GM21381 (cell line): ENCODE results near the gene DSCAM.
"Not testable (repeated sequence)": the region's sequence is repeated elsewhere in the genome, so short reads cannot be mapped to it uniquely, and the experiment has no call there.

Experiments used
- ATAC-seq: cut with Tn5 transposase; IDR thresholded peaks from one replicate; pipeline ENCODE4 v1.9.1; 2021; ENCODE audit warnings: mild to moderate bottlenecking, moderate library complexity; ENCODE audit not compliant: unreplicated experiment

DSCAM gene

DNA sequence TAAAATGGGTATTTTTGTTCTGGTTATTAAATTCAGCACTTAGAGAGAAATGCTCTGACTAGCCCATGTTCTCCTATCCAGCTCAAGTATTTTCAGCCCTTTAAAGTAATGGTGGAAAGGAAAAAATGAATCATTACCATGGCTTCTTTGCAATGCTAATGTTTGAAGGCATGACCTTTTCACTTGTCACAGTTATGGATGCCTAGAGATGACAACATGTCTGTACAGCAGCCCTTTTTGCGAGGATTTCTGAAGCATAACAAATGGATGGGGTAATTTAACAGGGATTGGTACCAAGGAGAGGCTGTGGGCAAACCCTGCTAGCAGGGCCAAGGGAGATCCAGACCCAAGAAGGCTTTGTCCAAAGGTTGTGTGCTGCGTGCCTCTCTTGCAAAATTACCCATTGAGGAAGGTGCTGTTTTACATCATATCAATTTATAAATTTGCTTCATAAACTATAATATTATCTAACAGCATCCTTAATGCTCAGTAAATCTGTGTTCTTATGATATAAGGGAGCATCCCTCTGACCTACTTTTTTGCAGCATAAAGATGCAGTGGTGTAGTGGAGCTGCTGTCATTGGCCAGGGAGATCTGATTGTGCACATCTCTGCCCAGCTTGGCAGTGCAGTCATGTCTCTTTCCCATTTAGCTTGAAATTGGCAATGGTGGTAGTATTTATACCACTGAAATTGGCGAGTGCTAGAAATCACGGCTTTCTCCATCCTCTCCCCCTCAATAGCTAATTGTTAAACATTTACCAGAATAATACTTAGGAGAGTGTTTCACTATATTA is 652.6 kb downstream of the DSCAM start:
- ATAC-seq = no peak

DNA sequence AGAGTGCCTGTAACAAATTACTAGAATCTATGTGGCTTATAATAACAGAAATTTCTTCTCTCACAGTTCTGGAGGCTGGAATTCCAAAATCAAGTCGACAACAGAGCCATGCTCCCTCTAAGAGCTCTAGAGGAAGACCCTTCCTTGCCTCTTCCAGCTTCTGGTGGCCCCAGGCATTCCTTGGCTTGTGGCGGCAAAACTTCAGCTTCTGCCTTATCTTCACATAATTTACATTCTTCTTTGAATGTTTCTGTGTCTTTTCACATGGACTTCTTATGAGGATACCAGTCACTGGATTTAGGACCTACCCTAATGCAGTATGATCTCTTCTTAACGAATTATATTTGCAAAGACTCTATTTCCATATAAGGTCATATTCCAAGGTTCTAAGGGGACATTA is 655.3 kb downstream of the DSCAM start:
- ATAC-seq = no peak

DNA sequence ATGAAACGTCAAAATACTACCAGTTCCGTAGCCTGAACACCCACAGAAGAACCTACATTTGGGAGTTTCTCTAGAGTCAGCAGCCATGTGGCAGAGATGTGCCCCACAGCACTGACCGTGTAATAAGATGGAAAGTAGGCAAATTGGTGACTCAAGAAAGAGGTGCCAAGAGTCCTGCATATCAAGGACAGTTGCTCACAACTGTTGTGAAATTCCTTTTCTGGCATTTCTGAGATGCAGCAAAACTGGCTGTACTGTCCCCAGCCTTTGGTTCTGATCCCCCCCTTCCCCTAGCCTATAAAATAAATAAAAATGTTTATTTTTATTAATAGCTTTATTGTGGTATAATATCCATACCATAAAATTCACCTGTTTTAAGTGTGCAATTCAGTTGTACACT is 655.8 kb downstream of the DSCAM start:
- no peak for ATAC-seq

DNA sequence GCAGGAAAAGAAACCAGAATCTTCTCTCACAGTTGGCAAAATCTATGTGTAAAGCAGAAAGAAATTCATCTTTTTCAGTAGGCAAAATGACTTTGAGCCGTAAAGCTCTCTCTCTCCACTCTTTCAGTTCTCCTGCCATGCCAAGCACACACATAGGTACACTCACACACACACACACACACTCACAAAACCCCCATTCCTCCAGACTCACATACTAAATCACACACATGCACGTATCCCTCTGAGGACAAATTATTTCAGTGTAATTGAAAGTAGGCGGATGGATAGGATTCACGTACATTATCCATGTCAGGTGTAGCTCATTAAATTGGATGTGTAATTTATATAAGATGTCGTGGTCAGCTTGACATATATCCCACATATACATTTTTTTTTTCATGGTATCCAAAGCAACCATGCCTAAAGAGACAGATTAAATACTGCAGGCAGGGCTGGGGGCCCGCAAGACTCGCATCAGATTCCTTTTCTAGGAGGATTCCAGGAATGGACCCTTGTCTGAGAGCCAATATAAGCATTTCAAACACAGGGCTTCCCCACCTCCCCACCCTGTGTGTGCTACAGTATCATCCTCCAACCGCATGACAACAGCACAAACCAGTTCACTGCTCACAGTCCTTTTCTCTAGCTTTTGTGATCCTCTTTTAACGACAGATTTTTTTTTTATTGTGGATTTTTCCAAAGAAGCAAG is 658.9 kb downstream of the DSCAM start:
- ATAC-seq = no peak

DNA sequence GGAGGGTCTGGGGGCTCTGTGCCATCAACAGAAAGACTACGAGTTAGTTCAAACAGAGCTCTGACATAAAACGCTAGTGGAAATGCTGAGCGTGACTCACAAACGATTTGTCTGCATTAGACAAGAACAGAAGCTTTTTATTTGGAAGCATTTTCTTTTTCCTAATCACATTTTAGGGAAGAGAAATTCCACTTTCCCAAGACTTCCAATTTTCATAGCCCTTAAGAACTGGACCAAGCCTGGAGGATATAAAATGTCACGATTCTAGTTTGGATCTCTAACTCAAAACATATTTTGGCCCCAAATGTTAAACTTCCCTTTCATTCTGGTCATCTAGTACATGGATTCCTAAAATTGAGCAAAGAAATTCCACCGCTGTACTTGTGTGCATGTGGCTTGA is 659.7 kb downstream of the DSCAM start:
- no peak for ATAC-seq

DNA sequence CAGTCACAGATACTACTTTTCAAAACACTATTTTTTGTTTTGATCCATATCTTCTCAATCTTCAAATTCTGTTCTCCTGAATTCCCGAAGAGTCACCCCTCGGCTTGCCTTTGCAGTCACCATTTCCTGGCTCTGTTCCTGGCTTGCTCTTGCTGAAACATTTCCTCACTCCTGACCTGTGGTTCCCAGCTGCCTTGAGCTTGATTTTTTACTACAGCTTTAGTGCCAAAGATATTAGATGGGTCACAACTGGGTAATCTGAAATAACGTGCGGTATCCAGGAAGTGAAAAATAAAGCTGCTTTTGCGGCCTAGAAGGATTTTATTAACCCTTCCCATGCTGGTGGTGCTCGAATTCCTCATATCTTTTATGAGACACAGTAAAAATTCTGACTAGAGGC is 660.9 kb downstream of the DSCAM start:
- no peak for ATAC-seq

DNA sequence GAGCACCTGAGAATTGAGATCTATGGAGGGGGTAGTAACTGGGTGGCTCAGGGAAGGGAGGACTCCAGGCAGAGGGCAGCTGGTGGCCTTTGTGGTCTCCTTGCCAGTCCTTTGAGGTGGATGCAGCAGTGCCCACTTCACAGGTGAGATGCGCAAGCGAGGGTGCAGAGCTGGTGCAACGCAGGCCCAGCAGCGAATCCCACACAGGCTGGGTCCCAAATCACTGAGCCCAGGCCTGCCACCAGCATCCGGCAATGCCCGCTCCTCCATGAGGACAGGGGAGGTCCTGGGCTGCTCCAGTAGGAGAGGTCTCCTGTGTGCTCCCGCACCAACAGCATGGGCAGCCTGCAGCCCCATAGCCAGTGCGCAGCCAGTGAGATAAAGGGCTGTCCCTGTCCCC is 661.8 kb downstream of the DSCAM start:
- no peak for ATAC-seq

DNA sequence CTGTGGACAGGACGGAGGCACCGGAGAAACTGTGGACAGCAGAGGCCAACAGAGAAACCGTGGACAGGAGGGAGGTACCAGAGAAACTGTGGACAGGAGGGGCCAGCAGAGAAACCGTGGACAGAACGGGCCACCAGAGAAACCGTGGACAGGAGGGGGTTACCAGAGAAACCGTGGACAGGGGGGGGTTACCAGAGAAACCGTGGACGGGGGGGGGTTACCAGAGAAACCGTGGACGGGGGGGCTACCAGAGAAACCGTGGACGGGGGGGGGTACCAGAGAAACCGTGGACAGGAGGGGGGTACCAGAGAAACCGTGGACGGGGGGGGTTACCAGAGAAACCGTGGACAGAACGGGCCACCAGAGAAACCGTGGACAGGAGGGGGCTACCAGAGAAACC is 664.5 kb downstream of the DSCAM start:
- not testable (repeated sequence) for ATAC-seq

DNA sequence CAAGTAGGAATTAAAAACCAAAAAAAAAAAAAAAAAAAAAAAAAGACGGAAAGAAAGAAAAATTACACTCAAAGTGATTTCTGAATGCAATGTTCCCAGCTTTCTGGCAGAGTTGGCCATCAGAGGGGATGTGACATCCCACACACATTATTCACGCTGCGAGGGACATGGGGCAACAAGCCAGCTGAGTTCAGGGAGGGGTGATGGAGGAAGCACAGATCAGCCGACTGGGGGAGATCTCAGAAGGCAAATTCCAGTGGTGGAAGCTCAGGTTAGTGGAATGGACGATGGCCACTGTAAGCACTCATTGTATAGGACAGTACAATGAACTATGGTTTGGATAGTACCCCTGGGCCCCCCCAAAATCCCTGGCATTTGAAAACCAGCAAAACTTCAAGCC is 667.8 kb downstream of the DSCAM start:
- ATAC-seq = no peak

DNA sequence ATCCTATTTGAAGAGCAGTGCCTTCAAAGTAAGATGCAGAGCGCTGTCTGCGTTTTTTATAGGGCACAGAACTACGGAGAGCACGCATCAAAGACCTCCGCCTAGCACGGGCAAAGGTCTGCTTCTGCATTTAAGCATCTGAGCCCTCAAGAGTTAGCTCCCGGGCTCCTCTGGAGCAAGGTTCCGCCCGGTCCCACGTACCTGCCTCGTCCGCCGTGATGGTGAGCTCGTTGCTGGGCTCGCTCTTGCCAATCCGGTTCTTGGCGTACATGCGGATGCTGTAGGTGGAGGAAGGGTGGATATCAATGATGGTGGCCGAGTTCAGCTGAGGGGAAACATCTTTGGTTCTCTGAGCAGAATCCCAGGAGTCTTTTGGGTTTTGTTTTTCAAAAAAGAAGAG is 668.2 kb downstream of the DSCAM start:
- no peak for ATAC-seq

DNA sequence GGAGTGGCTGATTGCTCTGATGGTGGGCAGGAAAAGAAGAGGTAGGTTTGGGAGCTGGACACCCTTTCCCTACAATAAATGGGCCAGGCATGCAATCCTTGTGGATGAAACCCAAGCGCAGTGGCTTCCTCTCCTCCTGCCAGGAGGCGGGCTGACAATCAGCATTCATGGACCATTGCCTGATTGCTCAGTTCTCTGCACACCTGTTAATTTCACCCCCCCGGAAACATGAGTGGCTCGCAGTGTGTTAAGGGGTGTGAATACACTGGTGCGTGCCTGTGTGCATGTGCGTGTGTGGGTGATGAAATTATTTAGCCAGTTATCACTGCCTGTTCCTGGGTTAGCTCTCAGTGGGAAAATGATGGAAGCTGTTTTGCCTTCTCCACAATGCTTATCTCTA is 669.0 kb downstream of the DSCAM start:
- no peak for ATAC-seq

DNA sequence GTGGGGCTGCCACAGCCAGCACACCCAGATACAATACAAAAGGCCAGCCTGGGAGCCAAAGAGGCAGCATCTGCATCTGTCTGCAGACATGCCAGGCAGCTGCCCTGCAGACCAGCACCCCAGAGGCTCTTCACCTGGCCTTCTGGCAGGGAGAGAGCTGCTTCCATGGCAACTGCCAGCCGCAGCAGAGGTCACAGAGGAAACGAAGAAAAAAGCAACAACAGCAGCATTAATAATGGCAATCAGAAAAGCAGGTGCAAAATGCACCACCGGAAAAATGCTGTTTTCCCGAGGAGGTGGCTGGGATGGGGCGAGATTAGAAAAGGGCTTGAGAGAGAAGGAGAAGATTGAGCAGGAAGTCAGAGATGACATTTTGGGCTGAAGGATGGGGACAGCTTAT is 670.2 kb downstream of the DSCAM start:
- ATAC-seq = no peak

DNA sequence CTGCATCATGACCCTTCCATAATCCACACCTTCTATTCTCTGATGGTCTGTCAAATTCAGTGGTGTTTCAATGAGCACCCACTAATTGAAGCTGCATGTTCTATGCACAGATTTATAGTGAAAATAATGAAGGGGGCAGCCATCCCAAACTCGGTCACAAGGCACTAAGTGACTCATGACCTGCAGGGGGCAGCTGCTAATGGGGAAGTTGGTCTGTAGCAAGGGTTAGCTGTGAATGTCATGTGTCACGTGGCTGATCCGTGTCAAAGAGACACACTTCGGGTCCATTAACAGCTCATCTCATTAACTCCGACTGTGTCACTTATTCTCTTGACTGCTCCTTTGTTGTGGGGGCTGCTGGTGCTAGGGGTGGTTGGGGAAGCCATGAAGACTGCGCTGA is 673.1 kb downstream of the DSCAM start:
- ATAC-seq = no peak

DNA sequence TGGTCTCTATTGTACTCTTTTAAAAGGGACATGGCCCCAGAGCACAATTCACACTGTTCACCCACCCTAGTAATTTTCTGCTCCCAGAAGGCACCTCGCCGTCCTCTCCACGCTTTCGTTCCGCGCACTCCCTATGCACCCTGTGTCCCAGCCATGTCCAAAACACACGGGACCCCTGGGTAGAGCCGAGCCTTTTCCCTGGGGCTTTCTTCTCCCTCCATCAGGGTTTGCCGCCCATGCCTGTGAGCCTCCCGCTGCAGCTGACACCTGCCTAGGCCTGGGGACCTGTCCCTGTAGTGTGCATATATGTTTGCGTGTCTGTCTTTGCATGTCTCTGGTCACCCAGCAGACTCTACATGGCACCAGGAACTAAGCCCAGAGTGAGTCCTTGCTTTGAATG is 677.0 kb downstream of the DSCAM start:
- ATAC-seq = no peak

DNA sequence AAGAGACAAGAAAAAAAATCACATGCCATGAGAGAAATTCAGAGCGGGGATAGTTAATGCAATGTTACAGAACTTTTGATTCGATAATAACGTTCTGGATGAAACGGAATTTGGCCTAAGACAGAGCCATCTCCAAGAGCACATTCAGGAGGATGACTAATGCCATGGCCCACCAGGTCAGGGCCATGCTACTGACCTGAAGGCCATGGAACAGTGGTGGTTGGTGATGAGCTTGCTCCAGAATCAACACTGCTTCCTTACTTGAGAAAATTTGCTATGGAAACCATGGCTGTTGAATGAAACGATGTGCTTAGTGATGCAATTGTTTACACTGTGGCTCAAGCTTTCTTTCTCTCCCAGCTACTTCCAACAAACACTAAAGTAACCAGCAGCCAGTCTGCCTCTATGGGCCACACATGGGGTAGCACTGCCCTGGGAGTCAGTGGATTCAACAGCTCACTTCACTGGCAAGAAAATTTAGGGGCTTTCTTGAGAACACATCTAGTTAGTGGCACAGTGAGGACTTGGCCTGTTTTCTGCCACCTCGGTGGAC is 680.6 kb downstream of the DSCAM start:
- no peak for ATAC-seq

DNA sequence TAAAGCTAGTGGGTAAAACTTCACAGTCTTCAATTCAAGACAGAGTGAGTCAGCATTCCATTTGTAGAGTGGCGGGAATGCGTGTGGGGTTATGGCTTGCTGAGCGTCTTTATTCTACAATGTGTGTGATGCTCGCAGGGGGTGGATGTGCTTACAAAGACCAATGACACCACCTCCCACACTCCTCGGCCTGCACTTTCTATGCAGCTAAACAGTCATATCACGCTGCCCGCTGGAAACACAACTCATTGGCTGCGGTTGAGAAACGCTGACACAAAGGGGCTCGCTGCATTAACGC is 681.2 kb downstream of the DSCAM start:
- ATAC-seq = no peak

DNA sequence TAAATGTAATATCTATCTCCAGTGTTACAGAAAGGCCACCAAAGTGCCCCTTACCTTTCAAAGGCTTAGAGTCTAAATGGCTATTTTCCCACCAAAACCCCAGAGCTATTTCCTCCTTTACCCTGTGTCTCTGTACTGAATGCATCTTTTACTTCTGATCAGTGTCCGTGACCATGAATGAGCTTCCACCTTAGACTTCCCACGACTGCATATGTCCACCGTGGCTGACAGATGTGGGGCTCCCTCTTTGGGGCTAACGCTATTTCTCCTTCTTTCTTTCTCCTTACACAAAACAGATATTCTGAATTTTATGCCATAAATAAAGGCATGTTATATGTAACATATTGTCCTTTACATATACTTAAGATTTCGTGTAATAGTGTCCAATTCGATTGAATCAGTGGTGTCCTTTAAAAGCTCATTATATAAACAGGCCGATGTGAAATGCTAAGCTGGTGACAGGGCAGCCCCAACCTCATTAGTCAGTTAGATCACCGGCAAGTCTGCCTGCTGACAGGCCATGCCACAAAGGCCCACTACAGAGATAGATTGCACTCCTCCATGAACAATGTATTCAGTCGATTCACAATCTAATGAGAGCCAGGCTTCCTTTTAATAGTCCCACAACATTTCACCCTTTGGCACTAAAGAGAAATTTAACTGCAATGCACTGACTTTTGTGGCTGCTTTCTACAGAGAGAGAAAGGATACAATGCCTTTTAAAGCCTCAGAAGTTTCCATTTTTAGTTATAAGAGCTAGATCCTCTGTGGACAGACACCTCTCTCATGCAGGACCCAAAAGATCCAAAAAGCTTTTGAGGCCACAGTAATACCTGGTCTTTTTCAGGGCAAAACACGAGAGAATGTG is 681.8 kb downstream of the DSCAM start:
- ATAC-seq = no peak

DNA sequence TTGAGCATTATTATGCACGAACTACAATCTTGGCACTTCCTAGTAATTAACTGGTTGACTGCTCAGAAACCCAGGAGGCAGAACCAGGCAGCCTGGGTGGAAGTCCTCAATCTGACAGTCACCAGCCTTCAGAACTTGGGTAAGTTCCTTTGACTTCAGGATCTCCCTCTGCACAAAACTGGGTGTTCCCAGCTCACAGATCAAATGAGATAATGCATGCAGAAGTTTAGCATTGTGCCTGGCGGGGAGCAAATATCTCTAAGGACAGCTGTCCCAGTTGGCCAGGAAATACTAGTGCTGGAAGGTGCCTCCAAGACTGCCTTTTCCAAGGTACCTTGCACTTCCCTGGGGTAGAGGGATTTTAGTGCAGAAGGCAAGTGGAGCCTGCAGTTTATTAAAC is 684.9 kb downstream of the DSCAM start:
- no peak for ATAC-seq

DNA sequence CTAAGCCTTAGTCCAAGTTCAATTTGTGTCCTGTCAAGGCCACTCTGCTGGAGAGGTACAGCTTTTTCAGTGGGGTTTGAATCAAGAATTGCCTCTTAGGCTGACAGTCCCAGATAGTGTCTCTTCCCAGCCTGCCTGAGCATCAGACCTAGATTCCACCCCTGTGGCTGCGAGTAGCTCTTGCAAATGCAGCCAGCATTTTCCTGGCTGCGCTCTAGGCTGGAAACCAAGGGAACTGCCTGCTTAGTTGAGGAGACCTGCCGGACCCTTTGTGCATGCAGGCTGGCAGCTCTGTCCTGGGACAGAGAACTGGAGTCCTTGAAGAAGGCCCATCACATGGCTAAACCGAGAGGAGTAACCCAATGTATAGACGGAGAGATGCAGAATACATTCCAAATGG is 686.0 kb downstream of the DSCAM start:
- no peak for ATAC-seq

DNA sequence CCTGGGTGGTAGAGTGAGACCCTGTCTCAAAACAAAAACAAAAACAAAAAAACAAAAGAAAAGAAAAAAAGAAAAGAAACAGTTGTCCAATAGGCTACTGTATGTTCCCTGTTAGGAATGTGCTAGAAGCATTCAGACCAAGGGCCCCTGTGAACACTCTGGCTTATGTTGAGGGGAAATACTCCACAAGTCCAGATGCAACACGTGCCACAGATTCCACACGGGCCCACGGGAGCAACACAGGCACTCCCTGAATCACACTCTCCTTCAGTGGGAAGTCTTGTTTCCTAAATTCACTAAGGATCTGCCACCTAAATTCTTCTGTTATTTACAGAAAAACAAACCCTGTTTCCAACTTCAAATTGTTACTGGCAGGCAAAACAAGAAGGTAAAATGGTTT is 688.6 kb downstream of the DSCAM start:
- ATAC-seq = no peak

DNA sequence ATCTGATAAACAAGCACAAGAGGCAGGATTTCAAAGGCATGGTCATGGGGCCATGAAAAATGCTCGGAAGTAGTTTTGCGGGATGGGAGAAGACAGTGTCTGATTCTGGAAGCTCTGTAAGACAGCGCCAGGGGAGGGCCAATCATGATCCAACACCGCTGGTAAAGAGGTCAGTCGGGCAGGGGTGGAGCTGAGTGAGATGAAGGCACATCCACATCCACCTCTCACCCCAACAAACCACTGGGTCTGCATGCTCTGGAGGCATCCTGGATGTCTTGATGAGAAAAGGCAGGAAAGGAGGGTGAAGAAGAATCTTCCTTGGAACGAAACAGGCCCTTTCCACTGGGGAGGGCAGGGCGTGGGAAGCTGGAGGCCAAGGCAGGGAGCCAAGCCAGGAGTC is 691.4 kb downstream of the DSCAM start:
- ATAC-seq = no peak

DNA sequence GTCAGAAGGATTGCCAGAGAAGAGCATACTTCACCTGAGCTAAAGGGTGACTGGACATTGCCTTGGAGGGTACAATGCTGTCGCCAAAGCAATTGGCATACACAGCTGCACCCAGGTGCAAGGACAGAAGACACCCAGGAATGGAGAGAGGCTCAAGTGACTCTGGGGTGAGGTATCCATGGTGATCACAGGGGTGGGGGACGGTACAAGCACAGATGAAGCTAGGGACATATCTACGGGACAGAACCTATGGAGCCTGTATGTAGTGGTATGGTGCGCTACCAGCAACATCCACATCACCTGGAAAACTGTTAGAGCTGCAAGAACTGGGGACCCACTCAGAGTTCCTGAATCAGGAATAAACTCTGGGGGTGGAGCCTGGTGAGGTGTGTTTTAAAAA is 693.6 kb downstream of the DSCAM start:
- ATAC-seq = no peak
